GM12892 (cell line): ENCODE measurements around the gene REPS2.

Experiments
- POLR2A ChIP-seq: IDR thresholded peaks from 2 replicates; pipeline ENCODE4 v1.6.1; 2011; ENCODE audit warnings: low read depth, low read length, control low read depth
- POLR2AphosphoS5 ChIP-seq: IDR thresholded peaks from 2 replicates; pipeline ENCODE4 v1.6.1; 2011; ENCODE audit warnings: low read depth, low read length, control low read depth

- TF ChIP-seq POLR2A: no peak
- no peak for TF ChIP-seq POLR2AphosphoS5
These were observed 59.4 kb downstream of the REPS2 start for GRCh38 chrX:17005712-17006368.
